ENCODE data around the gene SFMBT2.

Gene SFMBT2

DNA sequence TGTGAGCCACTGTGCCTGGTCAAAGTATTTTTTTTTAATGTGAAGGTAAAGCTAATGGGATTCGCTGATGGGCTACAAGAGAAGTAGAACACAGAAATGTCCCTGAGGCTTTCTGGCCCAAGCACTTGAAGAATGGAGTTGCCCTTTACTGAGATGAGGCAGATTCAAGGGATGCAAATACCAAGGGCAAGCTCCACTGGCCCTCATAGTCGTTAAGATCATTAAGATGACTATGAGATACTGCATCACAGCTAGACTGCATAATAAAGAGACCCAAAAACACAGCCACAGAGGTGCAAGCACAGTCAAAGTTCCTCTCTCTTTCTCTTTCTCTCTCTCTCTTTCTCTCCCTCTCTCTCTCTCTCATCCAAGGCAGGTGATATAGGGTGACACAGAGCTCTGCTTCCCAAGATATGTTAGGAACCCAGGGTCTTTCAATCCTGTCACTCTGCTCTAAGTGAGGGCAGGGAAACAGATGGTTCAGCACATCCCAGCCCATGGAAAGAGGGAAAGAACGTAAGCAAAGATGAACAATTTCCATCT, 117.4 kb downstream of the SFMBT2 start:
- DNase-seq = no peak

GRCh38 chr10:7291487-7292270, 119.2 kb downstream of the SFMBT2 start:
- no peak for DNase-seq

GRCh38 chr10:7288060-7288690, 122.7 kb downstream of the SFMBT2 start:
- no peak for DNase-seq

- DNase-seq = no peak
Measured at GRCh38 chr10:7287377-7287776, 123.5 kb downstream of the SFMBT2 start.

DNA sequence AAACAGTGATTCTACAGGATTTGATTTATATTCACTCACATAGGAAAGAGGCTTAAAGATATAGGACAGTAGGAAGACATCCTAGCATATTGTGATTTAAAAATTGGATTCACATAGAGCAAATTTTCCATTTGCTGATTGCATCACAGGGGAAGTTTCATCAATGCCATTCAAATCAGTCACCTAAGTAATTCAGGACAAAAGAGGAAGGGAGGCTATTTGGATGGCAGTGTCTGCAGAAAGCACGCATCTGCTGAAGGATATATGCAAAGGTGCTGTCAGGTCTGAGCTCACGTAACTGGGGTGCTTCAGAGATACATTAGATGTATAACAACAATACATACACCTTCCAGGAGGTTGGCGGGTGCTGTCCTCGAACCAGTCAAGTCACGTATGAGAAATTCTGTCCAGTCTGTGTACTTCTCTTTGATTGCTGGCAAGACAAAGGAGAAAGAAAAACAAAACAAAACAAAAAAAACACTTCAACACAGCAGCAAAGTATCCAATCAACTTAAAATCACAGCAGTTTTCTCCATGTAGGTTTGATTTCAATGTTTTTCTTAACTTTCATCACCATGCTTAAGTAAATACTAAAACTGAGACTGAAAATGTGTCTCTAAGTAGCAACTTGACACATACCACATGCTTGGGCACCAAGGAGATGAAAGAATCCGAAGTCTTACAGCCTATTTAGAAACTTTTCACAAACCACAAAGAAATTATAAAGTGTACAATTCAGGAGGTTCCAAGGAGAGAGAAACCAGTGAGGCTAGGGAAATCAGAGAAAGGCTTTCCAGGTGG, 125.1 kb downstream of the SFMBT2 start:
- DNase-seq = no peak

DNA sequence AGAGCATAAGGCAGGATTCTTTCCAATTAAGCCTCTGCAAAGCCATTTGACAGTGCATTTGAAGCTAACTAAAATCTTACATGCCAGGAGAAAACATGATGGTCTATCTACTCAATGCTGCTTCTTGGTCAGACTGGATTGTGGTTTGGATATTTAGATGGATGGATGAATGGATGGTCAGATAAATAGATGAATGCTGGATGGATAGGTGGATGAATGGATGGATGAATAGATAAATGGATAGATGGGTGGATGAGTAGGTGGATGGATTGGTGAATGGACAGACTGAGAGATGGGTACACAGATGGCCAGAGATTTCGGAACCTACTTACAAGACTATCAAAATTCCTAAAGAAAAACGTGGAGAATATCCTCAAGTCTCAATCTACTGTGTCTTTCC, 127.6 kb downstream of the SFMBT2 start:
- no peak for DNase-seq

DNA sequence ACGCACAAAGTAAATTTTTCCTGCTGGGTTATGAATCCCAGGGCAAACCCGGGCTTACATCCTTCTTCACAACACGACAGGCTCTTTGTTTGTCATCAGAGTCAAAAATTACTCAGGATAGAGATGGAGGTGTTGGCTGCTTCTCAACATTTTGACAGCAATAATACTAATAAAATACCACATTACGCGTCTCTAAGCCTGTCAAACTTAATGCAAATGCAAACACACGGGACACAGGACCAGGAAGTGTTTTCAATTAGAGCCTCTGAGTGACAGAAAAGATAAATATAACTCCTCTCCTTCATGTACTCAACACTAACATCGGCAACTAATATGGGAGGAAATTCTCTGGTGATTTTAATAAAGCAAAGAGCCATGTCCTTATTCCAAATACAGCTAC, 128.4 kb downstream of the SFMBT2 start:
- no peak for DNase-seq

GRCh38 chr10:7281429-7281828, 129.4 kb downstream of the SFMBT2 start:
- no peak for DNase-seq

DNA sequence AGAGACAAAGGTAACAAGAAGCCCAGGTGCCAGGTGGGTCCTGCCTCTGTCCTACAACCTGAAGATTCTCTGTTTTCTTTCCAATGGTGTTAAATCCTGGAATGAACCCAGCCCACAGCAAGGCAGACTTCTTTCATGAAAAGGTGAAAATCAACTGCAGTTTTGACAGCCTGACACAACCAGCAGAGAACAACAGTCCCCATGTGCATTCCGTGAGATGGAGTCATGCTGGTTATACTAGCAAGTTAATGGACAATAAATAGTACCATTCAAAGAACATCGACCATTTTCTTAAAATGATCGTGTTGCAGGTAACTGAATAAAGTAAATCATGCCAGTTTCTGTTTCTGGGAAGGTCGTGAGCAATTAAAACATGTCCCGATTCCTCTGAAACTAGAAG, 131.5 kb downstream of the SFMBT2 start:
- DNase-seq = no peak

- DNase-seq = no peak
Measured at GRCh38 chr10:7277867-7278266, 133.0 kb downstream of the SFMBT2 start.

DNA sequence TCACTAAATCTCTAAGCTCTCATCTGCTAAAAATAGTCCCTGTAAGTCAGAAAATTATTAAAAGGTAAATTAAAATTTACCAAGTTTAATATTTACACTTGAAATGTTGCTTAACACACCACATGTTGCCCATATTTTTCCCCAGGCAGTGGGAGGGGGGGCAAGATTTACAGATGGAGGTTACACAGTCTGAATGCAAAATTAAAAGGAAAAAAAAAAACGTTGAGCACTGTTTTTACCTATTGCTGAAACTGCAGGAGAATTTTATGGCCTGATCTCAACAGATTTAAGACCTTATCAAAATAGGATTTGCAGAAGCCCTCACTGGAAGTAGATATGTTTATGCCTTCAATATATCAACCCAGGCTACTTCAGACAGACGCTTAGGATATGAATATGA, 133.4 kb downstream of the SFMBT2 start:
- DNase-seq = no peak

DNA sequence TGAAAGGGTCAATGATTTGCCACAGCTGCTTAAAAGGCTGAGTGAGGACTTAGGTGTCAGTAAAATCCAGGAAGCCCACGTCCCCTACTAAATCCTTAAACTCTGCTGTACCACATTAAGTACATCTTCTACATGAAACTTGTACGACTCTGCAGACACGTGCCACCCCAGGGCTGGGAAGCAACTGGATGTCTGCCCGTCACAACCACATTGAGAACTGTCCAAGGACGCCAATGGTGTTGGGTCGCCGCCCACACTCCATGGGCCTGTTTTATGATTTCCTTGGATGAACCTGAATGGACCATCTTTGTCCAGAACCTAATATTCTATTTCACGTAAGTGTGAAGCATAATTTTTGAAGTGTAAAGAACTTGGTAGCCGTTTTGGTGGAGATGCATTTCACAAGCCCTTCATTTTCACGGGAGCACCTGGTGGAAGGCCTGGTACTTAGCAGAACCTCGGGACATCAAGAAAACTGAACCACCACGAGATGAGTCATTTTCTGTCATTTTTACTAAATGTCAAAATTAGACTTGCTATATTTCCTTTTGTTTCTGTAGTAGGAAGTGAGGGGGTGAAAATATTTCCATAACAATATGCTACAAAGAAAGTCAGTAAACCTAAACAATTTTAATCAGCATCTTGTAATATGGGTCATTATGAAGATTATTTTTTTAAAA, 134.9 kb downstream of the SFMBT2 start:
- DNase-seq = no peak

DNA sequence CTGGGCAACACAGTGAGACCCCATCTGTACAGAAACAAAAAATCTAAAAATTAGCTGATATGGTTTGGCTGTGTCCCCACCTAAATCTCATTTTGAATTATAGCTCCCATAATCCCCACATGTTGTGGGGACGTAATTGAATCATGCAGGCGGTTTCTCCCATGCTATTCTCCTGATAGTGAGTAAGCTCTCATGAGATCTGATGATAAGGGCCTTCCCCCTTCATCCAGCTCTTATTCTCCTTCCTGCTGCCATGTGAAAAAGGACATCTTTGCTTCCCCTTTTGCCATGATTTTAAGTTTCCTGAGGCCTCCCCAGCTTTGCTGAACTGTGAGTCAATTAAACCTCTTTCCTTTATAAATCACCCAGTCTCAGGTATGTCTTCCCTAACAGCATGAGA, 136.5 kb downstream of the SFMBT2 start:
- DNase-seq = no peak

DNA sequence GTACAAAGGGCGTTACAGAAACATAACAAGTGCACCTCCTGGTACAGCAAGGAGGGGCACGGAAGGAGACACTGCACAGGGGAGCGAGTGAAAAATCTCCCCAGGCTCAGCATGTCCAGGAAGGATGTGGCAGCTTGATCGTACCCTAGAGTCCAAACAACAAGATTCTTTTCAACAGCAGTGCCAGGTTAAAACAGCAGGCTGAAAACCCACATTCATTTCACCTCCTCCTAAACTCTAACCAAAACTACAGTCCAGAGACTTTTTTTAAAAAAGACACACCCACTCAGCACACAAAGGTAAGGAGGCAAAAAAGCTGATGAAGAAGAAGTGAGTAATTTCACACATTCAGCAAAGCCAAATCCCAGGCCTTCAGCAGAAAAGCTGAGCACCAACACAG, 138.8 kb downstream of the SFMBT2 start:
- no peak for DNase-seq

GRCh38 chr10:7269988-7270387, 140.8 kb downstream of the SFMBT2 start:
- no peak for DNase-seq

GRCh38 chr10:7267142-7267541, 143.7 kb downstream of the SFMBT2 start:
- no peak for DNase-seq

- DNase-seq = no peak
Measured at GRCh38 chr10:7265396-7266123, 145.3 kb downstream of the SFMBT2 start.

DNA sequence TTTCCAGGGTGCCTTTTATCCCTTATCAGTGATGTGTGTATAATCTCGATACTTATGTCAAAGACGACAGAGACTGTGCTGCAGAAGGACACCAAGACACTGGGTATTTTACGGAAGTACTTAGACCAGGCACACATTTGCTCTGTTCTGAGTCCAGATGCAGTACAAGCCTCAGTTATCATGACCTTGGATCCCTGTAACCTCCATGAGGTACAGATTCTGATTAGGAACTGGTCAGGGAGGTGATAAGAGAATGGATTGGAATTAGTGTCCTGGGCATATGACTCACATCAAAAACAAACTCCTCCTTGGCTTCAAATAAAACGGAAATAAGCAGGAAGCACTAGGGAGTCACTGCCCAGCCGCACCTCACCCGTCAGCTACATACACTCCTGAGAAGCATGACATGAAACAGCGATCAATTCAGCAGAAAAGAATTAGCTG, 146.5 kb downstream of the SFMBT2 start:
- no peak for DNase-seq

GRCh38 chr10:7263616-7264015, 147.2 kb downstream of the SFMBT2 start:
- no peak for DNase-seq

- DNase-seq = no peak
Measured at GRCh38 chr10:7261351-7261750, 149.5 kb downstream of the SFMBT2 start.

GRCh38 chr10:7260912-7261311, 149.9 kb downstream of the SFMBT2 start:
- no peak for DNase-seq

DNA sequence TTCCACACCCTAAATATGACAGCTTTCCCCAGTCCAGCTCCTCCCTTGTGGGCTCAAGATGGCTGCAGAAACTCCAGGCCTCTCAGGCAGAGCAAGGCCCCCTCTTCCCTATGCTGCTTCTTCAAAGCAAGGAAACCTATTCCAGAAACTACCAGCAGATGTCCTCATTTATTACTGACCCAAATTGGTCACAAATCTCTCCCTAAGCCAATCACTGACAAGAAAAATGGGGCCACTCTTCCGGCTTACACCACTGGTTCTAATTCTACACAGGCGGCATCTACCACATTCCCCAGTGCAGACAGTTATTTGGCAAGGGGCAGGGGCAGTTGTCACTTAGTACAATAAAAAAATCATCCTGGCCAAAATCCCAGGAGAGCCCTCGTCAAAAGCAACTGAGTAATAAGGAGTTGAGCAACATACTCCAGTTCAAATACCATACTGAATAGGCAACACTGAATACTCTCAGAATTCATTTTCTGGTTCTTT, 150.4 kb downstream of the SFMBT2 start:
- DNase-seq = no peak
